PC-9 (cell line): ENCODE data around the gene TPST2.

ENCODE experiments used
- EZH2 ChIP-seq: fragments of 200-600 bp; sonication (generic); IDR thresholded peaks from 2 replicates; pipeline ENCODE4 v1.8.0; 2017; ENCODE audit warnings: antibody characterized with exemption, low read depth
- TF ChIP-seq, protein P1 (sequence below): fragments of 200-600 bp; sonication (generic); conservative IDR thresholded peaks from 2 replicates; pipeline ENCODE4 v1.6.1; 2017; ENCODE audit warnings: mixed run types, antibody characterized with exemption, mild to moderate bottlenecking, moderate library complexity

DNA sequence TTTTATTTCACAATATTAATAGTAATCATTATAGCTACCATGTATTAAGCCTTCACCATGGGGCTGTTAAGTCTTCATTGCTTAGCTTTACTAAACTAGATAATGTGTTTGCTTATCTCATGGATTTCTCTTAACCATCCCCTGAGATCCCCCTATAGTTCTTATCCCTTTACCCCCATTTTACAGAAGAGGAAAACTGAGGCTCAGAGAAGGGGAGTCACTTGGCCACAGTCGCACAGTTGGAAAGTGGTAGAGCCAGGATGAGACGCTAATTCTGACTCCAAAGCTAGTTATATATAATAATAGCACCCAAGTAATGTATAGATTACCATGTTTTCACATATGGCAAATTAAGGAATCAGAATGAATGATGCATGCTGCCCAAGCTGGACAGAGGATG is 67.9 kb downstream of the TPST2 start:
- TF ChIP-seq, protein P1, sequence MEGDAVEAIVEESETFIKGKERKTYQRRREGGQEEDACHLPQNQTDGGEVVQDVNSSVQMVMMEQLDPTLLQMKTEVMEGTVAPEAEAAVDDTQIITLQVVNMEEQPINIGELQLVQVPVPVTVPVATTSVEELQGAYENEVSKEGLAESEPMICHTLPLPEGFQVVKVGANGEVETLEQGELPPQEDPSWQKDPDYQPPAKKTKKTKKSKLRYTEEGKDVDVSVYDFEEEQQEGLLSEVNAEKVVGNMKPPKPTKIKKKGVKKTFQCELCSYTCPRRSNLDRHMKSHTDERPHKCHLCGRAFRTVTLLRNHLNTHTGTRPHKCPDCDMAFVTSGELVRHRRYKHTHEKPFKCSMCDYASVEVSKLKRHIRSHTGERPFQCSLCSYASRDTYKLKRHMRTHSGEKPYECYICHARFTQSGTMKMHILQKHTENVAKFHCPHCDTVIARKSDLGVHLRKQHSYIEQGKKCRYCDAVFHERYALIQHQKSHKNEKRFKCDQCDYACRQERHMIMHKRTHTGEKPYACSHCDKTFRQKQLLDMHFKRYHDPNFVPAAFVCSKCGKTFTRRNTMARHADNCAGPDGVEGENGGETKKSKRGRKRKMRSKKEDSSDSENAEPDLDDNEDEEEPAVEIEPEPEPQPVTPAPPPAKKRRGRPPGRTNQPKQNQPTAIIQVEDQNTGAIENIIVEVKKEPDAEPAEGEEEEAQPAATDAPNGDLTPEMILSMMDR, result no peak
- TF ChIP-seq EZH2, result no peak
